Sigmoid colon (tissue), 7 donors: Measurements from ENCODE around the gene COLEC11. TPM values are rescaled to one million over a fixed set of nuclear protein-coding genes. Genes with fewer than 3 reads are reported as not detected.

Source experiments
- DNase-seq: peaks from one replicate; pipeline ENCODE4 v3.0.0-alpha.2; 2019
- H3K27ac ChIP-seq, 4 donors: fragments of 200-600 bp; sonication (generic); one replicate each; pipeline ENCODE4 v1.5.1; 2016 to 2019; ENCODE audit warnings: mild to moderate bottlenecking in 1 of 4
- H3K27me3 ChIP-seq, 3 donors: fragments of 200-600 bp; sonication (generic); one replicate each; pipeline ENCODE4 v1.5.1; 2019; ENCODE audit warnings: mild to moderate bottlenecking in 1 of 3
- H3K36me3 ChIP-seq, 4 donors: fragments of 200-600 bp; sonication (generic); one replicate each; pipeline ENCODE4 v1.5.1; 2016 to 2019
- H3K4me1 ChIP-seq, 4 donors: fragments of 200-600 bp; sonication (generic); one replicate each; pipeline ENCODE4 v1.5.1; 2017 to 2019
- H3K4me3 ChIP-seq, 4 donors: fragments of 200-600 bp; sonication (generic); one replicate each; pipeline ENCODE4 v1.5.1; 2017 to 2019; ENCODE audit warnings: mild to moderate bottlenecking in 2 of 4, moderate library complexity in 1 of 4
- H3K9me3 ChIP-seq, 4 donors: fragments of 200-600 bp in 3 of 4; sonication (generic) in 3 of 4; one replicate each; pipeline versions ENCODE4 v1.5.1 to v1.6.1; 2013 to 2019
- EP300 ChIP-seq, 4 donors: sonication (generic); formaldehyde crosslinking; IDR thresholded peaks; one replicate each; pipeline ENCODE4 v1.6.1; 2017; ENCODE audit warnings: antibody characterized with exemption in 4 of 4
- POLR2A ChIP-seq, 2 donors: fragments of 450-650 bp; IDR thresholded peaks; one replicate each; pipeline ENCODE4 v1.6.1; 2016; ENCODE audit warnings: antibody characterized with exemption in 2 of 2, mild to moderate bottlenecking in 2 of 2, moderate library complexity in 2 of 2
- POLR2AphosphoS5 ChIP-seq, 4 donors: sonication (generic); formaldehyde crosslinking; IDR thresholded peaks; one replicate each; pipeline ENCODE4 v1.6.1; 2017; ENCODE audit warnings: antibody characterized with exemption in 4 of 4
- WGBS, 2 donors: extraction: QIAGEN DNeasy Blood & Tissue Kit; methylation state at CpG; one replicate each; pipeline ENCODE4 v1.1.7; 2013; 5-methylcytosine and 5-hydroxymethylcytosine counted together
- intact Hi-C: fragments of 100-400 bp; cut with DNase I; formaldehyde crosslinking; loops from one replicate; pipeline ENCODE4 v1.15.1; 2023
- polyA plus RNA-seq, 3 donors: library from polyadenylated mRNA; stranded (reverse); fragments of 200-250 nt; gene quantifications; one replicate each; pipeline ENCODE4 v1.2.3, GENCODE V29; 2013
- total RNA-seq, 4 donors: library from RNA; depleted of rRNA; stranded (reverse); fragments of >200 nt; gene quantifications; one replicate each; pipeline ENCODE4 v1.1.0, GENCODE V29; 2016
- TF ChIP-seq, protein P1 (sequence below), 4 experiments: fragments of 450-650 bp in 3 of 4; fragments of 200-600 bp in 1 of 4; IDR thresholded peaks; one replicate each; pipeline ENCODE4 v1.5.1; 2016 to 2019; ENCODE audit warnings: antibody characterized with exemption in 4 of 4, mild to moderate bottlenecking in 3 of 4, moderate library complexity in 2 of 4
- donor health status: healthy with polysubstance abuse.
- donor health status: Bipolar disorder and iron deficiency.
- donor health status: healthy.

The COLEC11 gene
- total and polyA plus RNA-seq, 7 donors, result 0.92 to 8.2 (median 2.9) TPM

DNA sequence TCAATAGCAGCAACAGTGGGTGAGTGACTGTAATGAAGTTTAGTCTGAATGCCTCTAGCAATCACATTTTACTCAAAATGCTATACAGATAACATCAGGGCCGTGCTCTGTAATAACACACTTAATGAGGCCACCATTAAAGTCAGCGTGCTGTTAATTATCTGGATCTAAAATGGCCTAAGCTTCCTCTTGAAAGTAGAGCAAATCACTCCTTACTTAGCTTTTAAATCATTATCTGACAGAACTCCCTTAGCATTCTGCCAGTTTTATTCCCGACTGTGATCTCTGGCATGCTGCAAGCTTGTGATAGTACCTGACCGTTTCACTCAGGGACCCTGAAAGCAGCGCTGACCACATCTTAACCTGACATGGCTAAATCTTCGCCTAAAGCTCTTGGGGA lies 10.8 kb upstream of the COLEC11 start:
- no peak for DNase-seq
- Histone ChIP-seq H3K36me3 (peaks cover 6 to 52% (median 22%) of the 10 kb centered on the region in 4 donors), H3K4me3 (no peak overlapping the region), H3K4me1 (peaks cover 0 to 23% (median 16%) of the 10 kb centered on the region in 4 donors), H3K9me3 (no peaks in the 10 kb centered on the region), H3K27me3 (no peaks in the 10 kb centered on the region), H3K27ac (peak overlapping the region; percentile 74 to 80 (median 76))
- 87 to 90% methylated on average over 6 of the region's 6 CpGs for WGBS, 2 donors
- TF ChIP-seq EP300 (IDR thresholded peaks at IDR 0.05) (no peak), POLR2AphosphoS5 (IDR thresholded peaks at IDR 0.05) (no peak), POLR2A (IDR thresholded peaks at IDR 0.05) (no peak)
- TF ChIP-seq, protein P1, sequence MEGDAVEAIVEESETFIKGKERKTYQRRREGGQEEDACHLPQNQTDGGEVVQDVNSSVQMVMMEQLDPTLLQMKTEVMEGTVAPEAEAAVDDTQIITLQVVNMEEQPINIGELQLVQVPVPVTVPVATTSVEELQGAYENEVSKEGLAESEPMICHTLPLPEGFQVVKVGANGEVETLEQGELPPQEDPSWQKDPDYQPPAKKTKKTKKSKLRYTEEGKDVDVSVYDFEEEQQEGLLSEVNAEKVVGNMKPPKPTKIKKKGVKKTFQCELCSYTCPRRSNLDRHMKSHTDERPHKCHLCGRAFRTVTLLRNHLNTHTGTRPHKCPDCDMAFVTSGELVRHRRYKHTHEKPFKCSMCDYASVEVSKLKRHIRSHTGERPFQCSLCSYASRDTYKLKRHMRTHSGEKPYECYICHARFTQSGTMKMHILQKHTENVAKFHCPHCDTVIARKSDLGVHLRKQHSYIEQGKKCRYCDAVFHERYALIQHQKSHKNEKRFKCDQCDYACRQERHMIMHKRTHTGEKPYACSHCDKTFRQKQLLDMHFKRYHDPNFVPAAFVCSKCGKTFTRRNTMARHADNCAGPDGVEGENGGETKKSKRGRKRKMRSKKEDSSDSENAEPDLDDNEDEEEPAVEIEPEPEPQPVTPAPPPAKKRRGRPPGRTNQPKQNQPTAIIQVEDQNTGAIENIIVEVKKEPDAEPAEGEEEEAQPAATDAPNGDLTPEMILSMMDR (IDR thresholded peaks at IDR 0.05), result no peak
- intact Hi-C loops, result no loop called here

DNA sequence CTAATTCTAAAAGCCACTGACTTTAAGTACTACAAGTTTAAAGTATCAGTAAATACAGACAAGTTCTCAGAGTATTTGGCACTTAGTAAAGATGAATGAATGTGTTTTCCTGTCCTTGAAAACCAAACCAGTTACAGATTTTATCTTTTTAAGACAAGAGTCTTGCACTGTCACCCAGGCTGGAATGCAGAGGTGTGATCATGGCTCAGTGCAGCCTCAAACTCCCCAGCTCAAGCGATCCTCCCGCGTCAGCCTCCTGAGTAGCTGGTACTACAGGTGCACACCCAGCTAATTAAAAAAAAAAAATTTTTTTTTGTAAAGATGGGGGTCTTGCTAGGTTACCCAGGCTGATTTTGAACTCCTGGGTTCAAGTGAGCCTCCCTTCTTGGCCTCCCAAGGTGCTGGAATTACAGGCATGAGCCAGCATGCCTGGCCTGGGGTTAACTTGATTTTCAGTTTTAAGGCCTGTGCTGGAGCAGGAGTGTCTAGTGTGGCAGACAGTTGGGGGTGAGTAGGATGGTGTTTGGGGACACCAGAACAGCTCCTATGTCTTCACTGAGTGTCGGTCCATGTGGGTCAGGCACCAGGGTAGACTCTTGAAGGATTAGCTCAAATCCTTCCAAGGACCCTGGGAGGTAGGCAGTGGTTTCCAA lies 10.2 kb upstream of the COLEC11 start:
- H3K4me3 ChIP-seq, result peak overlapping the region in 2 of 4 donors; percentile 9 to 12

GRCh38 chr2:3585261-3586109 lies 9.4 kb upstream of the COLEC11 start:
- peak overlapping the region; percentile 74 to 80 (median 76) for H3K27ac ChIP-seq

More for the DNA sequence above, 10.2 kb upstream of the COLEC11 start:
- Histone ChIP-seq H3K27ac (peak overlapping the region; percentile 74 to 80 (median 76)), H3K36me3 (peaks cover 6 to 45% (median 19%) of the 10 kb centered on the region in 4 donors), H3K27me3 (no peaks in the 10 kb centered on the region), H3K9me3 (no peaks in the 10 kb centered on the region), H3K4me1 (peaks cover 0 to 19% (median 16%) of the 10 kb centered on the region in 4 donors)
- no peak for TF ChIP-seq EP300 (IDR thresholded peaks at IDR 0.05)
- TF ChIP-seq POLR2A (IDR thresholded peaks at IDR 0.05), result no peak
- TF ChIP-seq, protein P1 (IDR thresholded peaks at IDR 0.05), result no peak
- no peak for TF ChIP-seq POLR2AphosphoS5 (IDR thresholded peaks at IDR 0.05)
- intact Hi-C loops, result no loop called here
- 47 to 81% methylated on average over 4 of the region's 4 CpGs for WGBS, 2 donors
- DNase-seq, result no peak

DNA sequence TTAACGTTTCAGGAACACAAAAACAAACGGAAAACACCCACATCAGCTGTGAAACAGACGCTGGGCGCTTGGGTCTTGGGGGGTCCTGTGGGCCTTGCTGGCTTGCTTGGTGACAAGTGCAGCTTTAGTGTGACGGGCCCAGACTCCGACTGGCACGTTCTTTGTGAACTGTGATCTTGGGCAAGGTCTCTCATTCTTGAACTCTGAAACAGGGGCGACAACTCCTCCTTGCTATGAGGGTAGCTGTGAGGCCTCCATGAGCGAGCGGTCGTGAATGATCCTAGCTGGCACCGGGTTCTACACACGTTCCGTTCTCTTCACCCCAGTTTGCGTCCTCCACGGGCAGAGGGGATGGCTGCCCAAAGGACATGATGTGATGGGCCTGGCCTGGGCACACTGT lies 8.7 kb upstream of the COLEC11 start:
- WGBS, 2 donors, result 88 to 90% methylated on average over 16 of the region's 16 CpGs
- no peak overlapping the region for H3K4me3 ChIP-seq
- intact Hi-C loops, result no loop called here
- TF ChIP-seq POLR2AphosphoS5 (IDR thresholded peaks at IDR 0.05) (no peak), EP300 (IDR thresholded peaks at IDR 0.05) (no peak), POLR2A (IDR thresholded peaks at IDR 0.05) (no peak)
- TF ChIP-seq, protein P1 (IDR thresholded peaks at IDR 0.05), result no peak
- DNase-seq, result no peak
- peak overlapping the region; percentile 74 to 80 (median 76) for H3K27ac ChIP-seq
- H3K9me3 ChIP-seq, result no peaks in the 10 kb centered on the region
- H3K27me3 ChIP-seq, result no peaks in the 10 kb centered on the region
- peaks cover 6 to 30% (median 9%) of the 10 kb centered on the region in 4 donors for H3K36me3 ChIP-seq
- peaks cover 0 to 19% (median 16%) of the 10 kb centered on the region in 4 donors for H3K4me1 ChIP-seq

More at GRCh38 chr2:3585261-3586109, 9.4 kb upstream of the COLEC11 start:
- Histone ChIP-seq H3K4me1 (peaks cover 0 to 19% (median 16%) of the 10 kb centered on the region in 4 donors), H3K9me3 (no peaks in the 10 kb centered on the region), H3K27me3 (no peaks in the 10 kb centered on the region), H3K4me3 (peak overlapping the region in 3 of 4 donors; percentile 9 to 28 (median 12)), H3K36me3 (peaks cover 6 to 38% (median 14%) of the 10 kb centered on the region in 4 donors)
- 58 to 70% methylated on average over 29 of the region's 29 CpGs for WGBS, 2 donors
- peak; percentile 84 for DNase-seq
- intact Hi-C loops, result no loop called here
- no peak for TF ChIP-seq POLR2A (IDR thresholded peaks at IDR 0.05)
- peak in 1 of 4 donors; percentile 23 for TF ChIP-seq EP300 (IDR thresholded peaks at IDR 0.05)
- TF ChIP-seq POLR2AphosphoS5 (IDR thresholded peaks at IDR 0.05), result peak in 3 of 4 donors; percentile 40 to 54 (median 52)

GRCh38 chr2:3587021-3587420 lies 7.9 kb upstream of the COLEC11 start:
- intact Hi-C loops, result no loop called here
- no peak for DNase-seq
- Histone ChIP-seq H3K27ac (peak overlapping the region in 1 of 4 donors; percentile 20), H3K36me3 (peaks cover 0 to 22% (median 1%) of the 10 kb centered on the region in 4 donors), H3K4me1 (peaks cover 0 to 19% (median 16%) of the 10 kb centered on the region in 4 donors), H3K4me3 (no peak overlapping the region), H3K27me3 (no peaks in the 10 kb centered on the region), H3K9me3 (no peaks in the 10 kb centered on the region)
- TF ChIP-seq, protein P1 (IDR thresholded peaks at IDR 0.05), result no peak
- TF ChIP-seq POLR2A (IDR thresholded peaks at IDR 0.05), result no peak
- TF ChIP-seq POLR2AphosphoS5 (IDR thresholded peaks at IDR 0.05), result no peak
- TF ChIP-seq EP300 (IDR thresholded peaks at IDR 0.05), result no peak
- 88 to 89% methylated on average over 5 of the region's 5 CpGs for WGBS, 2 donors
